ENCODE measurements around the gene RGS1.

DNA sequence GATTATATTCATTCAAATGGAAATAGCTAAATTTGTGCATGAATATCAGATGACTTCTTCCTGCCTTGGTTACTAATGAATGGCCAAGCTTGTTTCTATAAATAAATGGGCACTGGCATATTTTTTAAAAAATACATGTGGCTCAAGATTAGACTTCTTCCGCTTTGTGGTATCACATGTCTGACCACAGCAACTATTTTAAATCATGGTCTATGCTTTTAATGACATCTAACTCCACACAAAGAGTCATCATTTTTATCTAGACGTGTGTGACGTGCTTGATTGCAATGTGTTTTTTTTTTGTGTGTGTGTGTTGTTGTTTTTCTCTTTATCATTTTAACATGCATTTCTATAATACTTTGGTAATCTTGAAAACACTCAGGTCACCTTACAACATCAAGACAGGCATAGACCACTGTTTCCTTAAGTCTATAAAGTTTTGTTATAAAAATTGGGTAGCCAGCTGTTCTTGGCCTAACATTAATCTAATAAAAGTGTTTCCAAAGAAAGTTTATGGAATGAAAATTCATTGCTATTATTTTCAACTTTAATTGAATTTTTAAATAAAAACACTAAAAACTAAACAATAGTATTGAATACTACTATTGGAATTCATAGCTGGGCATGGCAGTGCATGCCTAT, 29.5 kb downstream of the RGS1 start:
- TF ChIP-seq POLR2A (IDR thresholded peaks at IDR 0.05) (no peak), EP300 (IDR thresholded peaks at IDR 0.05; ENCODE audit: low read depth) (no peak)
- TF ChIP-seq, protein P1, sequence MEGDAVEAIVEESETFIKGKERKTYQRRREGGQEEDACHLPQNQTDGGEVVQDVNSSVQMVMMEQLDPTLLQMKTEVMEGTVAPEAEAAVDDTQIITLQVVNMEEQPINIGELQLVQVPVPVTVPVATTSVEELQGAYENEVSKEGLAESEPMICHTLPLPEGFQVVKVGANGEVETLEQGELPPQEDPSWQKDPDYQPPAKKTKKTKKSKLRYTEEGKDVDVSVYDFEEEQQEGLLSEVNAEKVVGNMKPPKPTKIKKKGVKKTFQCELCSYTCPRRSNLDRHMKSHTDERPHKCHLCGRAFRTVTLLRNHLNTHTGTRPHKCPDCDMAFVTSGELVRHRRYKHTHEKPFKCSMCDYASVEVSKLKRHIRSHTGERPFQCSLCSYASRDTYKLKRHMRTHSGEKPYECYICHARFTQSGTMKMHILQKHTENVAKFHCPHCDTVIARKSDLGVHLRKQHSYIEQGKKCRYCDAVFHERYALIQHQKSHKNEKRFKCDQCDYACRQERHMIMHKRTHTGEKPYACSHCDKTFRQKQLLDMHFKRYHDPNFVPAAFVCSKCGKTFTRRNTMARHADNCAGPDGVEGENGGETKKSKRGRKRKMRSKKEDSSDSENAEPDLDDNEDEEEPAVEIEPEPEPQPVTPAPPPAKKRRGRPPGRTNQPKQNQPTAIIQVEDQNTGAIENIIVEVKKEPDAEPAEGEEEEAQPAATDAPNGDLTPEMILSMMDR (IDR thresholded peaks at IDR 0.05), result no peak

Data from transverse colon (tissue), 3 donors.